WTC11 (cell line): ENCODE measurements around the gene CCDC175.

ENCODE experiments used
- SMAD4 ChIP-seq: sonication (generic); formaldehyde crosslinking; IDR thresholded peaks from 2 replicates; pipeline ENCODE4 v1.8.0; 2022; ENCODE audit warnings: mild to moderate bottlenecking, missing genetic modification reagents
- TF ChIP-seq, protein P1 (sequence below): sonication (generic); formaldehyde crosslinking; IDR thresholded peaks from 2 replicates; pipeline ENCODE4 v1.8.1; 2022; ENCODE audit warnings: low read depth, missing genetic modification reagents, borderline replicate concordance

DNA sequence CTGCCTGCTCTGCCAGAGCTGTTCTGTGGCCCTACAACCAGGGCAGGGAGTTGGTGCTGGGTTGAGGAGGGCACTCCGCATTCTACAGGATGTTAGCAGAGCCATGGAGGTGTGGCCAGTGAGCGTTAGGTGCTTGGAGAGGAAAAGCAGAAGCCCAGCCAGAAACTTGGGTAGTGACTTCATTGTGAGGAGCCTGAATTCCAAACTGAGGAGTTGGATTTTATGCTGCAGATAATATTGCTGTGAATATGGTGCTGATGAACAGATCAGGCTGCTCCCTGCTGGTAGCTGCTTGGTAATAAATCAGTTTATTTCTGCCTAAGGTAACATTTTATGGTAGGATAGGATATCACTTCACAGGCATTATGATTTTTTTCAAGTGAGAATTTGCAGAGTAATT is 7.1 kb upstream of the CCDC175 start:
- TF ChIP-seq, protein P1, sequence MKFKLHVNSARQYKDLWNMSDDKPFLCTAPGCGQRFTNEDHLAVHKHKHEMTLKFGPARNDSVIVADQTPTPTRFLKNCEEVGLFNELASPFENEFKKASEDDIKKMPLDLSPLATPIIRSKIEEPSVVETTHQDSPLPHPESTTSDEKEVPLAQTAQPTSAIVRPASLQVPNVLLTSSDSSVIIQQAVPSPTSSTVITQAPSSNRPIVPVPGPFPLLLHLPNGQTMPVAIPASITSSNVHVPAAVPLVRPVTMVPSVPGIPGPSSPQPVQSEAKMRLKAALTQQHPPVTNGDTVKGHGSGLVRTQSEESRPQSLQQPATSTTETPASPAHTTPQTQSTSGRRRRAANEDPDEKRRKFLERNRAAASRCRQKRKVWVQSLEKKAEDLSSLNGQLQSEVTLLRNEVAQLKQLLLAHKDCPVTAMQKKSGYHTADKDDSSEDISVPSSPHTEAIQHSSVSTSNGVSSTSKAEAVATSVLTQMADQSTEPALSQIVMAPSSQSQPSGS = no peak
- no peak for TF ChIP-seq SMAD4 (CRISPR knock-in tag)
